ENCODE results near the gene CARD10.

The CARD10 gene

DNA sequence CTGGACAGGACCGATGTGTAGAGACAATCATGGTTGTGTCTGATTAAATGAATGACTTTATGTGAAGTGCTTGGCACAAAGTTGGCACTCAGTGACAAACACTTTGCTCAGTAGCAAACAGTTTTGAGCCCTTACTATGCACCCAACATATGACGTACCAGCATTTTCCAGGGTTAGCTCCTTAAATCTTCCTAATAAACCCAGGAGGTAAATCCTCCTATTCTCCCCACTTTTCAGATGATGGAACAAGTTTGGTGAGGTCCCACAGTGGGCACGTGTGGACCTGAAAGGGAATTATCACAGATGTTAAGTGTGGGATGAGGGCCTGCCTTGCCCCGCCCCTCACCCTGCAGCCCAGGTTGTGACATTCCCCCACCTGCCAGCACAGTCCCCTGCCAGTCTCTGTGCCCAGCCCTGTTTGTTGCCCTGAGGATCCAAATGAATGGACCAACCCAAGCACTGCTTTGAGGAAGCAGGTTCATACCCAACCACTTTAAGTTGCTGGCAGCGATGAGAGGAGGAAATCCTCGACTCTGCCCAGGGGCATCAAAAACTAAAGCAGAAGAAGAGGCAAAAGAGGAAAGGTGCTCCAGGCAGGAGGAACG is 6.6 kb upstream of the CARD10 start:
- DNase-seq, result no peak

- no peak for DNase-seq
Measured at GRCh38 chr22:37525073-37525745, 6.0 kb upstream of the CARD10 start.

- DNase-seq, result no peak
Measured at GRCh38 chr22:37522482-37522881, 3.3 kb upstream of the CARD10 start.

DNA sequence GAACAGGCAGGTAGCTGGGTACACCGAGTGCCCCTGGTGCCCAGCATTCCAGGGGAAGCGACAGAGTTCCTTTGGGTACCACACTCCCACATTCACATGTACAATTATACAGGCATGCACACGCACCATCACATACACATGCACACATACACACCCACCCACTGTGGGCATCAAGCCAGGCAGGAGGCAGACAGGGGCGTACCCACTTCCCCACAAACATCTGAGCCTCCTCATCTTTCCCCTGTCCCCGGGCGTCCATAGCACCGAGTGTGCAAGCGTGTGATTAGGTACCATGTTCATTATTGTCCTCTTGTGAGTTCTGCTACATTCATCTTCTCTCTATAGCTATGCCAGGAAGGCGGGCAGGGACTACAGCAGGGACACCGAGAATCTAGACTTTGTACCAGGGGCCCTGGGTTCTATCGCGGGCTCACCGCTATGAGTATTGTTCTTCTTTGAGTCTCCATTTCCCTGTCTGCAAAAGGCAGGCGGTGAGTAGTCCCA is 2.1 kb upstream of the CARD10 start:
- DNase-seq, result no peak

- no peak for DNase-seq
Measured at GRCh38 chr22:37520776-37521191, 1.6 kb upstream of the CARD10 start.

DNA sequence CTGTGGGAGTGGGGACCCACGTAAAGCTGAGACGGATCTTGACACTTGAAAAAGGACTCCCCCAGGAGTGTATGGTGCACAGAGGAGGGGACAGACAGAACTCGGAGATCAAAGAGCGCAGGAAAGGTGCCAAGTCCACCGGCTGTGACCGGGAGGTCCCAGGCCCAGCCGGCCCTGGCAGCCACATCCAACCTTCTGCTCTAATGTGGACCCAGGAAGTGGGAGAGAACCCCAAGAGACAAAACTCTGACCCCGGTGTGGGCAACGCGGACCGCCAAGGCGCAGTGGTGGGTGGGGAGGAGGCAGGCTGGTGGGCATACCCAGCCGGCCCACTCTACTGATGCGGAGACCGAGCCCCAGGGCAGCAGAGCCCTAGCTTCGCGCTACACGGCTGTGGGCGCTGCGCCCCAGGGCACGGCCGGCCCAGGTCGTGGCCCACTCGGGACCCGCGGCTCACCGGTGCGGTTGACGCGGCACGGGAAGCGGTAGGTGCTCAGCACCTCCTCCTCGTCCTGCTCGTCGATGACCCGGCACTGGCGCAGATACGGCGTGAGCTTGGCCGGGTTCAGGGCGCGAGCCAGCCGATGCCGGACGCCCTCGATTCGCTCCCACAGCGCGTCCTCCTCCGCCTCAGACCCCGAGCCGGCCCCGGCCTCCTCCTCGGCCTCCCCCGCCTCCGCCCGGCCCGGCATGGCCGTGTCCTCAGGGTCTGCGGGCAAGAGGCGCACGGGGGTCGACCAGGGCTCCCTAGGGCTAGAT is 527 bp downstream of the CARD10 start:
- DNase-seq, result no peak

GRCh38 chr22:37517826-37518450 is 1.3 kb downstream of the CARD10 start:
- DNase-seq, result no peak

- no peak for DNase-seq
Measured at GRCh38 chr22:37516456-37516855, 2.8 kb downstream of the CARD10 start.

DNA sequence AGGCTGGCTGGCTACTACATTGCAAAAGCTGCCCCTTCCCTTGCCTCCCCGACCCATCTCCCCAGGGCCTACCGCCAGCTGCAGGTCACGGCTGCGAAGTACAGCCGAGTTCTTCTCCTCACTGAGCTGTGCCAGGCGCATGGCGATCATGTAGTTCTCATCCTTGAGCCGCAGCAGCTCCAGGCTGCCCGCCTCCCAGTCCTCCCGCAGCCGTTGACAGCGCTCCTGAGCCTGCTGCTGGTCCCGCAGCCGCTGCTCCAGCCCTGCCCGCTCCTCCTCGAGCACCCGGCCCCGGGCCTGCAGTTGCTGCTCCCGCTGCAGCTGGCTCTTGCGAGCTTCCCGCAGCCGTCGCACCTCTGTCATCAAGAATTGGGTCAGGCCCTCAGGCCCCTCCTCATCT is 3.3 kb downstream of the CARD10 start:
- DNase-seq, result no peak

GRCh38 chr22:37514526-37515051 is 4.6 kb downstream of the CARD10 start:
- no peak for DNase-seq

DNA sequence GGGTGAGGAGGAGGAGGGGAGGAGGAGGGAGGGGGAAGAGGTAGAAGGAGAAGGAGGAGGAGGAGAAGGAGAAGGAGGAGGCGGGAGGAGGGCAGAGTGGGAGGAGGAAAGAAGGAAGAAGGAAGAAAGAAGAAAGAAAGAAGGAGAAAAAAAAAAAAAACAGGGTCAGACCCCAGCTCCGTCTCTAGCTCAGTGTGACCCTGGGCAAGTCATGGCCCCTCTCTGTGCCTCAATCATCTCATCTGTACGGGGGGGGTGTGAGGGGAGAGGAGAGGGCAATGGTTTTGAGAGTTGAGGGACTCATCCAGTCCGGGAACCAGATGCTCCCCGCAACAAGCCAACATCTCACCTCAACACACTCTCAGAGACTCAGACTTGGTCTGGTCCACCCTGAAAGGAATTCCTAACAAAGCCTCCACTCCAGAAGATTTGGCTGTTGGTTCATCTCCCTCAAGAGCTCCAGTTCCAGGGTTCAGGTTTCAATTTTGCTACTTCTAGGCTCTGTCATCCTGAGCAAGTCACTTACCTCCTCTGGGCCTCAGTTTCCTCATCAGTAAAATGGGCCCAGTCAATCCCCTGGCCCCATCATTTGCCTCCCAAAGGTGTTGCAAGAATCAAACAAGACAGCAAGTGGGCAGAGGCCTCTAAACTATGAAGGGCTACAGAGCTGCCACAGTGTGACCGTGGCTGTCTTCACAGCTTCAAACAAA is 7.7 kb downstream of the CARD10 start:
- DNase-seq, result no peak

- no peak for DNase-seq
Measured at GRCh38 chr22:37510091-37510490, 9.1 kb downstream of the CARD10 start.

- no peak for DNase-seq
Measured at GRCh38 chr22:37509059-37509860, 10.0 kb downstream of the CARD10 start.

DNA sequence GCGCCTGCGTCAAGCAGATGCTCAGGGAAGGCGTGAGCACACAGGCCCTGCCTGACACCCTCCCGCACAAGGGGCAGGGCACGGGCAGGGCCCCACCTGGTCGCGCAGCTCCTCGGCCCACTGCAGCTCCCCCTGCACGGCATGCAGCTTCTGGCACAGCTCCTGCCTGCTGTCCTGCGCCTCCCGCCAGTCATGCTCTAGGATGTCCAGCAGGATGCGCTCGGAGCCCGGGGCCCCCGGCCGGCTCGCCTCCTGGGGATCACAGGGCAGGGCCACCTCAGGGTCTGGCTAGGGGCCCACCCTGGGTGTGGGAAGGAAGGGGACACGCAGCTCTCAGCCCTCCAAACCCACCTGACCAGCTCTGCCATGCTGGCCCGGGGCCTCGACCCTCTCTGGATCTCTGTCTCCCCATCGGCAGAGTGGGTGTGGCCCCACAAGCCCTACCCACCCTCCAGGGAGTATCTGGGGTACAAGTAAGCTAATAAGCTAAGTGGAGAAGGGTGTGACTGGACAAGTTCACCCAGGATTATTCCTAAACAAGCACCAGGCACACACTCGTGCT is 10.7 kb downstream of the CARD10 start:
- DNase-seq, result no peak

DNA sequence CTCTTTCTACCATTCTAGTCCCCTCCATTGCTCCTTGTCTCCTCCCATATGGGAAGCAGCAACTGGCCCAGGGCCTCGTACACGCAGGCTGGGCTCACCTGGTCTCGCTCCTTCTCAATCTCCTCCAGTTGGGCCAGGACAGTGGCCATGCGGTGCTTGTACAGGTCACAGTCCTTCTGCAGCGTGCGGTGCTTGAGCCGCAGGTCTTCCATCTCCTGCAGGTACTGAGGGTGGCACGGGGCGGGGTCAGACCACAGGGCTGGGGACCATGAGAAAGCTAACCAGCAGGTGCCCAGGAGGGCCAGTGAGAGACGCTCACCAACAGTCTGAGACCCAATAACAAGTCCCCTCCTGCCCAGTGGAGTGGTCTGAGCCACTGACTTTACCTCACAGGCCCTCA is 11.5 kb downstream of the CARD10 start:
- DNase-seq, result no peak

DNA sequence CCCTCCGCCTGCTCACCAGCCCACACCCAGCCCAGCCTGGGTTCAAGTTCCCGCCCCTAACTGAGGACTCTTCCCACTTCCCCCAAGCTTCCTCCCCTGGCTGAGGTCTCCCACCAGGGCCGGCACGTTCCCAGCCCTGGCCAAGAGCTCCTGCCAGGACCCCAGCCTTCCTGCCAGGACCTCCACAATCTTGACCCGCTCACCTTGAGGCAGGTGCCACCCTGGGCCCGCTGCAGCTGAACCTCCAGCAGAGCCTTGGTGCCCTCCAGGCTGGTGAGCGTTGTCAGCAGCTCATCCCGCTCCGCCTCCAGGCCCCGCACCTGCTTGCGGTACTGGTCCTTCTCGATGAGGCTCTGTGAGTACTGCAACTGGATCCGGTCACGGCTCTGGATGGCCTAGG is 13.2 kb downstream of the CARD10 start:
- no peak for DNase-seq

GRCh38 chr22:37505565-37505964 is 13.7 kb downstream of the CARD10 start:
- no peak for DNase-seq

GRCh38 chr22:37504964-37505363 is 14.3 kb downstream of the CARD10 start:
- DNase-seq, result no peak

DNA sequence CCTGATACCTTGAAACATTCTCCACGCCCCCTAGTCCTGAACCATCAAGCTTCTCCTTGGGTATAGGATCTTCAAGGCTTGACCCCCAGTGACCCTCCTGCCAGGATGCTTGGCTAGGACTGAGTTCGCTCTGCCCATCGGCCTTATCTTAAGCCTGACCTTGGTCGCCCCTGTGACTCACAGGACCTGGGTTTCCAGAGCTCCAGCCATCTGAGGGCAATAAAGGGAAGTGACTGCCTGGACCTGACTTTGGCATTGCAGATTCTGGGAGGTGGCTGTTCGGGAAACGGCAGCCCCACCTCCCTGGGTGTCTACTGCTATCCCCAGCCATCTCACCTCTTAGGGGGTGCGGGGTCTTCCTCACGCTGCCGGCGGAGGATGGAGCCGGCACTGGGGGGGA is 15.4 kb downstream of the CARD10 start:
- DNase-seq, result no peak

DNA sequence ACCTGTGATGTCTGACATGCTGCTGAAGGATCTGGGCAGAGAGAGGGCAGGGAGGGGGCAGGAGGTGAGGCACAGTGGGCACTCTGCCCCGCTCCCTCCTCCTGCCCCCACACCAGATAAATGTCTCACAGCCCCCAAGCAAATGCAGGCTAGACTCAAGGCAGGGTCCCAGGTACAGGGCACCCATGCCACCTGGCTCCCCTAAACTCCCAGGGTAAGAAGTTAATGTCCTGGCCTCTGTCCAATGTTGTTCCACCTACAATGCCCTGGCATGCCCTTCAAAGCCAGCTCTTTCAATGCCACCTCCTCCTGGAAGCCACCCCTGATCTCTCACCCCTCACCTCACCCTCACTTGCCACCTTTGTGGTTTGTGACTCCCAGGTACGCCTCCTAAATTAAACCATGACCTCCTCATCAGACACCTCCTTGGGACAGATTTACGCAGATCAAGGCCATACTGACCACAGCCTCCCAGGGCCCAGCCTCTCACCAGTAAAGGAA is 16.0 kb downstream of the CARD10 start:
- DNase-seq, result no peak
